ENCODE measurements around the gene CASK.

The CASK gene

DNA sequence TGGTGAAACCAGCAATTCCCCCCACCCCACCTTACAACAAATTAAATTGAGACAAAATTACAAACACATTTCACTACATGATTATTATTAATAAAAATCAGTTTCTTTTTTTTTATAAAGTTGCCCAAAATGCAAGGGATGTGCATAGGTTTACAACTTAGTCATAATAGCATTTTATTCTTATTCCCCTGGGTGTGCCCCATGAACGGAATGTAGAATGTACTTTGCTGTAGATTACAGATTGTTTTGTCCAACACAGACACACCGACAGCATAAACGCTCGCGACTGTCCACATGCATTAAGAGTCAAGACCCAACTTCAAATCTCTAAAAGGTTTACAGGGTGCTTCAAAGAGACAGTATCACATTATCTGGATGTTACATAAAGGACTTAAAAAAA lies 403.9 kb downstream of the CASK start:
- Mint-ChIP-seq H3K4me1 (peaks cover 30% of the 10 kb centered on the region), H3K9me3 (peaks cover 13% of the 10 kb centered on the region), H3K4me3 (no peak overlapping the region), H3K27ac (no peak overlapping the region), H3K36me3 (ENCODE audit: low read depth) (peaks cover 13% of the 10 kb centered on the region), H3K27me3 (ENCODE audit: low read depth, poor library complexity) (no peaks in the 10 kb centered on the region)
- DNase-seq, result no peak
- TF ChIP-seq, protein P1, sequence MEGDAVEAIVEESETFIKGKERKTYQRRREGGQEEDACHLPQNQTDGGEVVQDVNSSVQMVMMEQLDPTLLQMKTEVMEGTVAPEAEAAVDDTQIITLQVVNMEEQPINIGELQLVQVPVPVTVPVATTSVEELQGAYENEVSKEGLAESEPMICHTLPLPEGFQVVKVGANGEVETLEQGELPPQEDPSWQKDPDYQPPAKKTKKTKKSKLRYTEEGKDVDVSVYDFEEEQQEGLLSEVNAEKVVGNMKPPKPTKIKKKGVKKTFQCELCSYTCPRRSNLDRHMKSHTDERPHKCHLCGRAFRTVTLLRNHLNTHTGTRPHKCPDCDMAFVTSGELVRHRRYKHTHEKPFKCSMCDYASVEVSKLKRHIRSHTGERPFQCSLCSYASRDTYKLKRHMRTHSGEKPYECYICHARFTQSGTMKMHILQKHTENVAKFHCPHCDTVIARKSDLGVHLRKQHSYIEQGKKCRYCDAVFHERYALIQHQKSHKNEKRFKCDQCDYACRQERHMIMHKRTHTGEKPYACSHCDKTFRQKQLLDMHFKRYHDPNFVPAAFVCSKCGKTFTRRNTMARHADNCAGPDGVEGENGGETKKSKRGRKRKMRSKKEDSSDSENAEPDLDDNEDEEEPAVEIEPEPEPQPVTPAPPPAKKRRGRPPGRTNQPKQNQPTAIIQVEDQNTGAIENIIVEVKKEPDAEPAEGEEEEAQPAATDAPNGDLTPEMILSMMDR (IDR thresholded peaks at IDR 0.05), result no peak

DNA sequence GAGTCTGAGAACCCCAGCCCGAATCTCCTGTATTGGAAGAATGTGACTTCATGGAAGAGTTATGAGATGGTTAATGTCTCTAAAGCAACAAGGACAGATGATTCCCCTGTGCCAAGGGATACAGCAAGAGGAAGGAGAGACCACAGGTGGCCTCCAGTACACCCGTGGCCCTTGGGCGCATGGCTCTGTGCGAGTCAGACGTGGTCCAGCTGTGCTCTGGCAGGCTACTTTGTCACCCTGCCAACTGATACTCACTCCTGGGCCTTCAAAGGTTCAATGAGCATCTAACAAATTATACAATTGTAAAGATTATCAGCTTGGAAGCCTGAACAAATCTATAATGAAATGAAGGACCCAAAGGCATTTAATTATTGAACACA lies 404.5 kb downstream of the CASK start:
- Mint-ChIP-seq H3K4me1 (peaks cover 34% of the 10 kb centered on the region), H3K36me3 (ENCODE audit: low read depth) (peaks cover 13% of the 10 kb centered on the region), H3K27me3 (ENCODE audit: low read depth, poor library complexity) (no peaks in the 10 kb centered on the region), H3K9me3 (peaks cover 17% of the 10 kb centered on the region), H3K4me3 (no peak overlapping the region), H3K27ac (no peak overlapping the region)
- no peak for DNase-seq
- TF ChIP-seq, protein P1 (IDR thresholded peaks at IDR 0.05), result no peak

DNA sequence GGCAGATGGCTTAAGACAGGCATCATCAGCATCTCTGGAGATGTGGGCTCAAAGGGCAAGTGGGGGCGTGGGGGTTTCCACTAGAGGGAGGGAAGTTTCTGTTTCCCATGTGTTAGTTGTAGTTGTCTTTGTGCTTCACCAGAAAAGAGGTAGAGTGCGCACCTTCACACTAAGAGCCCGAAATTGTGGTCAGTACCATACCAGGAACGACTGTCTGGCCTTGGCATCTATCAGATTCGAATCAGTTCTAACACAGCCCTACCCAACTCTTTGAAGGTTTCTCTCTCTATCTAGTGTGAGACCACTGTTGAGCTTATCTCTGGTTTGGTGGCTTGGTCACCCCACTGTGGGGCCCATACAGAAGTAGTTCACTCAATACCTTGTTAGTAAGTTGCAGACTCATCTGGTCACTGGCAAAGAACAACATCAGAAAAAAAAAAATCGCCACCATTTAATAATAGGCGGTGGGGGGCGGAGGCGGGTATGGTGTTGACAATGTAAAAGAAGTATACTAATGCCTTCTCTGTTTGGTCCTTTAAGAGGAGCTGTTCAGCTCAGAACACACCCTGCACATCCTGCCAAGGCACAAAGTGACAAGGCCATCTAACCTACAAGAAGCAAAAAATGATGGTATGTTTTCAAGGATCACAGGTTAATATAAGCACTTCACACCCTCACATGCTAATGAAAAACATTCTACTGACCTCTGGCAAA lies 405.1 kb downstream of the CASK start:
- Mint-ChIP-seq H3K27ac (peak overlapping the region; percentile 51), H3K4me3 (no peak overlapping the region), H3K9me3 (peaks cover 17% of the 10 kb centered on the region), H3K4me1 (peaks cover 38% of the 10 kb centered on the region), H3K27me3 (ENCODE audit: low read depth, poor library complexity) (no peaks in the 10 kb centered on the region), H3K36me3 (ENCODE audit: low read depth) (peaks cover 13% of the 10 kb centered on the region)
- TF ChIP-seq, protein P1 (IDR thresholded peaks at IDR 0.05), result no peak
- DNase-seq, result no peak

DNA sequence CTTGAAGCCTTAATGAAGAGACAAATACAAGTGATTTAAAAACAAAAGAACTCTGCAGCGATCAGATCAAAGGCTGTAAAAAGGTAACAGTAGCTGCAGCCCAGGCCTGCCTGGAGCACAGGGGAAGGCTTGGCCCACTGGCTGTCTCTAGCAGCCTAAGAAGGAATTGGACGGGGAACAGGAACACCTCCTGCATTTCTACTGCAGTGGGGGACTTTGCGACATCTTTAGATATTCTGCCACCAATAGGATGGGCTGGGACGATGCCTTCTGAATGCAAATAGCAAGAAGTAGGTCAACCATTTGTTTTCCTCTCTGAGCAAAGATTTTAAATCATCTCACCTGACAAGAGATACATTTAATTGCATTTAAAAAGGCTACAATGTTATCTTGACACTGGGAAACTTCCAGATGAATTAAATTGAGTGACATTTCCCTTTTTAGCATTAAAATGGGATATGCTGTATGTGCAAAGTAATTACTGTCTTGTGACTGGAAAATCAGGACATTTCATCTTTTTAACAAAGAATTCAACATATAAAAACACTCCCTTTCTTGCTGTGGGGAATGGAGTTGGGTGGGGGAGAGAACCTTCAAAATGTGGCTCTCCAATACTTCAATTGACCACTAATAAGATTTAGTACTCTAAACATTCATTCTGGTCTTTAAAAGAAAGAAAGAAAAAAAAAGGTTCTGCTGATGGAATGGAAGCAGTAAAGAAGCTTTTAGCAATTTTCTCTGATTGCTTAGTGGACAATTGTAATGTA lies 406.2 kb downstream of the CASK start:
- no peak for DNase-seq
- H3K27me3 Mint-ChIP-seq (ENCODE audit: low read depth, poor library complexity), result no peaks in the 10 kb centered on the region
- peaks cover 38% of the 10 kb centered on the region for H3K4me1 Mint-ChIP-seq
- H3K9me3 Mint-ChIP-seq, result peaks cover 17% of the 10 kb centered on the region
- TF ChIP-seq, protein P1 (IDR thresholded peaks at IDR 0.05), result no peak
- H3K27ac Mint-ChIP-seq, result no peak overlapping the region
- H3K36me3 Mint-ChIP-seq (ENCODE audit: low read depth), result peaks cover 8% of the 10 kb centered on the region
- H3K4me3 Mint-ChIP-seq, result no peak overlapping the region

DNA sequence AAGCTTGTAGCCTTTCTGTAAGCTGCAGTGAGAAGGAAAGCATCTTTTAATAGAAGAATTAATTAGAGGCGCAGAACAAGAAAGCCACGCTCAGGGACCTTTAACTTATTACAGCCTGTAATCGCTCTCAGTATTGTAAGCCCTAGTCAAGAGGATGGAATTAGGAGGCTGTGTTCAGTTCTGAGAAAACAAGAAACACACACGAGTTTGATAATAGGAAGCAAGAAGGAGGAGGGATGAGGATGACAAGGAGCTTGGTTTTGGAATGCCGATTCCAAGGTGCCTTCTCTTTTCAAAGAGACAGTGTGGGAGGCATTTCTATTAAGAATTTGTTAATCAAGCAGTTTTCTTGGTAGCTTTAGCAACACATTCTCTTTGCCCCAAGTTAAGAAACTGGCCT lies 406.9 kb downstream of the CASK start:
- Mint-ChIP-seq H3K4me3 (no peak overlapping the region), H3K4me1 (peaks cover 38% of the 10 kb centered on the region), H3K9me3 (peaks cover 21% of the 10 kb centered on the region), H3K36me3 (ENCODE audit: low read depth) (peaks cover 8% of the 10 kb centered on the region), H3K27ac (no peak overlapping the region), H3K27me3 (ENCODE audit: low read depth, poor library complexity) (no peaks in the 10 kb centered on the region)
- TF ChIP-seq, protein P1 (IDR thresholded peaks at IDR 0.05), result no peak
- DNase-seq, result no peak
